22Rv1 (cell line): Measurements from ENCODE around the gene SFRP2.

Experiments used
- ZFX ChIP-seq: fragments of 450-650 bp; IDR thresholded peaks from 2 replicates; pipeline ENCODE4 v1.6.1; 2017; ENCODE audit warnings: antibody characterized with exemption, borderline replicate concordance
- TF ChIP-seq, protein P1 (sequence below): fragments of 450-650 bp; IDR thresholded peaks from 2 replicates; pipeline ENCODE4 v1.5.1; 2017; ENCODE audit warnings: mild to moderate bottlenecking

GRCh38 chr4:153758688-153759406 lies 30.0 kb downstream of the SFRP2 start:
- TF ChIP-seq, protein P1, sequence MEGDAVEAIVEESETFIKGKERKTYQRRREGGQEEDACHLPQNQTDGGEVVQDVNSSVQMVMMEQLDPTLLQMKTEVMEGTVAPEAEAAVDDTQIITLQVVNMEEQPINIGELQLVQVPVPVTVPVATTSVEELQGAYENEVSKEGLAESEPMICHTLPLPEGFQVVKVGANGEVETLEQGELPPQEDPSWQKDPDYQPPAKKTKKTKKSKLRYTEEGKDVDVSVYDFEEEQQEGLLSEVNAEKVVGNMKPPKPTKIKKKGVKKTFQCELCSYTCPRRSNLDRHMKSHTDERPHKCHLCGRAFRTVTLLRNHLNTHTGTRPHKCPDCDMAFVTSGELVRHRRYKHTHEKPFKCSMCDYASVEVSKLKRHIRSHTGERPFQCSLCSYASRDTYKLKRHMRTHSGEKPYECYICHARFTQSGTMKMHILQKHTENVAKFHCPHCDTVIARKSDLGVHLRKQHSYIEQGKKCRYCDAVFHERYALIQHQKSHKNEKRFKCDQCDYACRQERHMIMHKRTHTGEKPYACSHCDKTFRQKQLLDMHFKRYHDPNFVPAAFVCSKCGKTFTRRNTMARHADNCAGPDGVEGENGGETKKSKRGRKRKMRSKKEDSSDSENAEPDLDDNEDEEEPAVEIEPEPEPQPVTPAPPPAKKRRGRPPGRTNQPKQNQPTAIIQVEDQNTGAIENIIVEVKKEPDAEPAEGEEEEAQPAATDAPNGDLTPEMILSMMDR: no peak
- TF ChIP-seq ZFX: no peak
